EL (cell line): Measurements from ENCODE around the gene TMEM126A.
"Not testable (repeated sequence)": the region's sequence is repeated elsewhere in the genome, so short reads cannot be mapped to it uniquely, and the experiment has no call there.

ENCODE experiments used
- DNase-seq: peaks from one replicate; pipeline ENCODE4 v3.0.0-alpha.2; 2016

The TMEM126A gene

DNA sequence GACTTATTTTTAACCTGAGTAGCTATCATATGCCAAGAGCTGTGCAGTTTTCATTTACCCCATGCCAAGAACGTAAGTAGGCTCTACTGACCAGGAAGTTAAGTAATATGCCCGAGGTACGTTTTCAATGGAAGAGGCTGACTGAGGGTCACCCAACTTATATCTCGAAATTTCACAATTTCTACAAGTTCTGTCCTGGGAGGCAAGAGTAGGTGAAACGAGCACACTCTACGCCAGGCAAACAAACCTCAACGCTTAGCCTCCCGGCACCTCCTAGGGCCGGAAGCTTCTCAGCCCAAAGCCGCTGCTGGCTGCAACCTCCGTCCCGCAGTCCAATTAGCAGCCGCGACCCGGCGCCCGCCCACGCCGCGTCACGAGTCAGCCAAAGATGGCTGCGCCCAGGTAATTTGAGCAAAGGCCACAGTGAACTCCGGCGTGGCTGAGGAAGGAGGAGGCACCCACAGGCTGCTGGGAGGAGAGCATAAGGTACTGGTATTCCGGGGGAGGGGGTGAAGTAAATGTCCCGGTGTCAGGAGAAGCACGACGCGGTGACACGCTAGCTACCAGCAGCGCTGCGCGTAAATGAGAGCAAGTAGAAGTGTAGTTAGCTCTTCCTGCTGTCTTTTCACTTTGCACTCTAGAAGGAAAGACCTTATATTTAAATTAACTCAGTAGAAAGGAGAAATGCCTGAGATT lies at the start of gene TMEM126A:
Gene TMEM126A (plus strand): TSS at position 364 of the 696 bp plus-strand sequence. CDS start 2,289 bp downstream, outside the sequence.
- peak; percentile 85 for DNase-seq

- DNase-seq: no peak
These were observed 48.7 kb upstream of the TMEM126A start for GRCh38 chr11:85599083-85599482.

GRCh38 chr11:85602526-85603213 lies 45.1 kb upstream of the TMEM126A start:
- DNase-seq: no peak

GRCh38 chr11:85603220-85603619 lies 44.5 kb upstream of the TMEM126A start:
- DNase-seq: no peak

GRCh38 chr11:85606237-85606636 lies 41.5 kb upstream of the TMEM126A start:
- not testable (repeated sequence) for DNase-seq

DNA sequence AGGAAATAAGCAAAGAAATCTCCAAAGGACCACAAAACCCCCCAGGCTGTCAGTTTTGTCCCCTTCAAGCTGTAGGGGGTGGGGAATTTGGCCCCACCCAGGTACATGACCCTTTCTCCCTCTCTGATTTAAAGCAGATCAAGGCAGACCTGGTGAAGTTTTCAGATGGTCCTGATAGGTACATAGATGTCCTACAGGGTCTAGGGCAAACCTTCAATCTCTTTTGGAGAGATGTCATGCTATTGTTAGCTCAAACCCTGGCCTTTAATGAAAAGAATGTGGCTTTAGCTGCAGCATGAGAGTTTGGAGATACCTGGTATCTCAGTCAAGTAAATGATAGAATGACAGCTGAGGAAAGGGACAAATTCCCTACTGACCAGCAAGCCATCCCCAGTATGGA lies 39.1 kb upstream of the TMEM126A start:
- not testable (repeated sequence) for DNase-seq

DNA sequence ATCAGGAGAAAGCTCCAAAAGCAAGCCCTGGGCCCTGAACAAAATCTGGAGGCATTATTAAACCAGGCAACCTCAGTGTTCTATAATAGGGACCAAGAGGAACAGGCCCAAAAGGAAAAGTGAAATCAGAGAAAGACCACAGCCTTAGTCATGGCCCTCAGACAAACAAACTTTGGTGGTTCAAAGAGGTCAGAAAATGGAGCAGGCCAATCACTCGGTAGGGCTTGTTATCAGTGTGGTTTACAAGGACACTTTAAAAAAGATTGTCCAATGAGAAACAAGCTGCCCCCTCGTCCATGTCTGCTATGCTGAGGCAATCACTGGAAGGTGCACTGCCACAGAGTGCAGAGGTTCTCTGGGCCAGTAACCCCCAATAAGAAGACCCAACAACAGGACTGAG lies 38.5 kb upstream of the TMEM126A start:
- not testable (repeated sequence) for DNase-seq

DNA sequence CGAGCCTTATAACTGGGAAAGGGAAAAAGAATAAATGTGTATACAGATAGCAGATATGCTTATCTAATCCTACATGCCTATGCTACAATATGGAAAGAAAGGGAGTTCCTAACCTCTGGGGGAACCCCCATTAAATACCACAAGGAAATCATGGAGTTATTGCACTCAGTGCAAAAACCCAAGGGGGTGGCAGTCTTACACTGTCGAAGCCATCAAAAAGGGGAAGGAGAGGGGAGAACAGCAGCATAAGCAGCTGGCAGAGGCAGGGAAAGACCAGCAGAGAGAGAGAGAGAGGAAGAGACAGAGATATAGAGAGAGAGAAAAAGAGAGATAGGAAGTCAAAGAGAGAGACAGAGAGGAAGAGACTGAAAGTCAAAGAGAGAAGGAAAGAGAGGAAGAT lies 36.1 kb upstream of the TMEM126A start:
- not testable (repeated sequence) for DNase-seq

DNA sequence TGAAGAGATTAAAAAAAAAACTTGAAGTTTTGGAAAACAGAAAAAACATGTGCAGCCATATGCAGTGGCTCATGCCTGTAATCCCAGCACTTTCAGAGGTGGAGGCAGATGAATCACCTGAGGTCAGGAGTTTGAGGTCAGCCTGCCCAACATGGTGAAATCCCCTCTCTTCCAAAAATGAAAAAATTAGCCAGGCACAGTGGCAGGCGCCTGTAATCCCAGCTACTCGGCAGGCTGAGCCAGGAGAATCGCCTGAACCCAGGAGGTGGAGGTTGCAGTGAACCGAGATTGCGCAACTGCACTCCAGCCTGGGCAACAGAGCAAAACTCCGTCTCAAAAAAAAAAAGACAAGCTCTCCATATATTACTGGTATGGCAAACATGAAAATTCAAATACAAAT lies 28.3 kb upstream of the TMEM126A start:
- DNase-seq: peak; percentile 7

GRCh38 chr11:85620256-85620655 lies 27.5 kb upstream of the TMEM126A start:
- no peak for DNase-seq

DNA sequence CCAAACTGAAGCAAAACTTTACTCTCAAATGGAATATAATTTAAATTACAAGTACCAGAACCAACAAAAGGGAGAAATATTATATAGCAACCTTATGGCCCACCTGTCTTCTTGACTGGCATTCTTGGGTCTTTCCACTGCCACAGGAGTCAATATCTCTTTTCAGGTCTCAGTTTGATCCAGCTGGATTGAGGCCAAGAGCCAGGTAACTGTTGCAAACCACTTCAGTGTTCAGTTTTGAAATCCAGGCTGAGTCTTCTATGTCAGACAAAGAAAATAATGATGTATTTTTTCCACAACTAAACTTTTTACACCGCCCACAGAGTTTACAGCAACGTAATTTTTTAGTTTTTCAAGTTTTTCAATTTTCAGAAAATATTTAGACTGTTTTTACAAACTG lies 21.3 kb upstream of the TMEM126A start:
- no peak for DNase-seq

GRCh38 chr11:85627332-85627997 lies 20.3 kb upstream of the TMEM126A start, which contains the start of gene DLG2:
Gene DLG2, minus strand, starts transcription at chr11:85627344.
- peak; percentile 53 for DNase-seq

GRCh38 chr11:85627998-85628770 lies 19.6 kb upstream of the TMEM126A start, which contains the start of gene TMEM126B:
Gene TMEM126B, plus strand, starts transcription at chr11:85628593. Its CDS starts 15 bp downstream, at chr11:85628608.
- peak; percentile 98 for DNase-seq

GRCh38 chr11:85628771-85629341 lies 18.9 kb upstream of the TMEM126A start:
- DNase-seq: no peak

GRCh38 chr11:85634747-85635146 lies 13.0 kb upstream of the TMEM126A start:
- DNase-seq: no peak

DNA sequence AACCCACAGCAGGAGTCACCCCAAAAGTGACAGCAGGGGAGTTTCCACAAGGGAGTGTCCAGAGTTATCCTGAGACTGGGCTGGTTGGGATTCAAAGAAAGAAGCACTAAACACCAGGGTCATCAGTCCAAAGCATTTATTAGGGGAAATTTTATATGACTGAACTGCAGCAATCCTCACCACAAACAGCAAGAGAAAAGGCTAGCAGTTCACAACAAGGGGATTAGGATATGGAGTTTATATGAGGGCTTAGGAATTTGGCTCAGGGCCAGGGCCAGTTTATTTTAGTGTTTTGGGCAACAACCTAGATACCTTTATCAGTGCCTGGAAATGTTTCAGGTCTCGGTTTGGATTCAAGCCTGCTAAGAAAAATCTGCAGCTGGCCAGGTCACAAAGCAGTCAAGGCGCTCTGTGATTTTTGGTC lies 4.6 kb upstream of the TMEM126A start:
- no peak for DNase-seq

DNA sequence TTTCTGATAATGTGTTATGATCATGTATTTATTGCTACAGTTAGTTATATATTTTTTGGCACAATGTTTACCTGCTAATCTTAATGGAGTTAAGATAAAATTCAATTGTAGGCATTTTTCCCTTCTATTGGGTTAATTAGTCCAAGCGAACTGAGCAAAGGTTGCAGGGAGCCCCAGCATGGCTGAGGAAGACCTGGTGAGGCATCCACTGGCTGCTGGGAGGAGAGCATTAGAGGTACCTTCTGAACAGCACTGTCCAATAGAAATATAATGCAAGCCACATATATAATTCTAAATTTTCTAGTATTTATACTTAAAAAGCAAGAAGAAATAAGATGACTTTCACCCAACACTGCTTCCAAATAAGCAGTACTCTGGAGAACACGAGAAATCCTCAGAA lies 689 bp upstream of the TMEM126A start:
- DNase-seq: no peak

DNA sequence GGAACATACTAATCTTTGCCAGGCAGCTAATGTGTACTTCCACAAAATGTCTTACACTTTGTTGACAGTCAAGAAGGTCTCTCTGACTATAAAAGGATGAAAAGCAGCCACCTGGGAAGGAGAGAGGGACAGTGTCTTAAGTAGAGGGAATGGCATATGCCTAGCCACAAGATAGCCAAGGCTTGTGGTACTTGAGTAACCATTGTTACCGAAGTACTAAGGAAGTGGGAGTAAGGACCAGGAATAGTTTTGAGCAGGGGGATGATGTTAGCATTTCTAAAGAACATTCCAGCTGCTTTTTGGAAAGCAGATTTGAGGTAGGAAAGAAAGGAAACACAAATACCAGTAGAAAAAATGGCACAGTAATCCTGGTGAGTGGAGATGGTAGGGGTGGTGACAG lies 3.4 kb downstream of the TMEM126A start:
- no peak for DNase-seq

DNA sequence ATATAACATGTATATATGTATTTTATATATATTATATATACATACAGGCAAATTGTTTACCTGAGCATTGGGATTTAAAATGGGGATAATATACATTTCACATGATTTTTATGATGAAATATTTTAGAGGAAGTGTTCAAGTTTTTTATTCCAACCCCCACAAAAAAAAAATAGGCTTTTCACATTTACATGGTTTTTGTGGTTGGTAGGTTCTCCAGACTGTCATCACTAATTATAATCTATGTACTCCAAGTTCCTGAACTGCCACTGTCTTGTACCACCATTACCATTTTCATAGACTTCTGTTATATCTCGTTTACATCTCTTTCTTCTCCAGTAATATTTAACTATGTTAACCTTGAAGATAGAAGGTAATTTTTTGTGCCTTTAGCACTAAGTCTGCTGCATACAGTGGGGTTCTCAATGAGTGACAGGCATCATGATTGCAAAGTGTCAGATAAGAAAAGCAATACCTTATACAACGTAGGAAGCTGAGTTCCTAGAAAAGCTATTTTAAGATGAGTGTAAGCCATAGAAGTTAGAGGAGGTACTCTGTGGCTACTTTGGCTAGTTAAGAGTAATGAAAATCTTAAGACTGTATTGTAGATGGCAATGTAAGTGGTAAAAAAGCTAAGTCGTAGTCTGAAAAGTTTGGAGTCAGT lies 5.2 kb downstream of the TMEM126A start:
- no peak for DNase-seq

DNA sequence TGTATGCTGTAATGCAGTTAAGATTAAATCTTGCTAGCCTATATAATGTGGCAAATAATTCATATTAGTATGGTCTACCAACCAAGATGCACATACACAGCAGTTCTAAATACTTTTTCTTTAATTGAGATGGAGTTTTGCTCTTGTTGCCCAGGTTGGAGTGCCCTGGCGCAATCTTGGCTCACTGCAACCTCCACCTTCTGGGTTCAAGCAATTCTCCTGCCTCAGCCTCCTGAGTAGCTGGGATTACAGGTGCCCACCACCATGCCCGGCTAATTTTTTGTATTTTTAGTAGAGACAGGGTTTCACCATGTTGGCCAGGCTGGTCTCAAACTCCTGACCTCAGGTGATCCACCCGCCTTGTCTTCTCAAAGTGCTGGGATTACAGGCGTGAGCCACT lies 6.6 kb downstream of the TMEM126A start:
- DNase-seq: not testable (repeated sequence)

GRCh38 chr11:85656777-85657176 lies 9.0 kb downstream of the TMEM126A start:
- no peak for DNase-seq

DNA sequence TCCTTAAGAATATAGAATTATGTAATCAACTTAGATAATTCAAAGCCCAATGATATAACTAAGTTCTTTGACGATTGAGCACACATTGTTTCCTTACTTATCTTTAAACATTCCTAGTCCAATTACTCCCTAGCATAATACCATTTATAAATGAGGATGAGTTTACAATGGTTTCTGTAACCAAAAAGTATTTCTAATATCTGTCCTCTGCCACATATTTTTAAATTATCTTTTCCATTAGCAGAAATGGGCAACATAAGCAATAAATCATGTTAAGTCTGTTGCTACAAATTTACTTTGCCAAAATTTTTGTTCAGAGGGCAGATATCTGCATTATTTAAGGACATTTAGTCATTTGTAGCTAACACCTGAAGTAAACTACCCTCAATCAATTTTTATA lies 10.4 kb downstream of the TMEM126A start:
- DNase-seq: no peak
